Upper lobe of left lung (tissue), 6 donors: ENCODE data around the gene RFX1. TPM values are rescaled to one million over a fixed set of nuclear protein-coding genes. Genes with fewer than 3 reads are reported as not detected.
"Not testable (repeated sequence)": the region's sequence is repeated elsewhere in the genome, so short reads cannot be mapped to it uniquely, and the experiment has no call there.

Source experiments
- ATAC-seq, 2 donors: fragments of 200-7000 bp; cut with Tn5 transposase; one replicate each; pipeline ENCODE4 v1.9.1; 2022; ENCODE audit warnings: mild to moderate bottlenecking in 2 of 2, moderate library complexity in 2 of 2; ENCODE audit not compliant: low FRiP score in 2 of 2
- DNase-seq, 2 donors: peaks; one replicate each; pipeline ENCODE4 v3.0.0-alpha.2; 2019 to 2020
- H3K27ac ChIP-seq, 4 donors: fragments of 200-600 bp; sonication (generic); one replicate each; pipeline ENCODE4 v1.5.1; 2016 to 2019
- H3K27me3 ChIP-seq, 4 donors: fragments of 200-600 bp; sonication (generic); one replicate each; pipeline ENCODE4 v1.5.1; 2017 to 2019
- H3K36me3 ChIP-seq, 4 donors: fragments of 200-600 bp; sonication (generic); one replicate each; pipeline ENCODE4 v1.5.1; 2016 to 2019
- H3K4me1 ChIP-seq, 4 donors: fragments of 200-600 bp; sonication (generic); one replicate each; pipeline ENCODE4 v1.5.1; 2018 to 2019
- H3K4me3 ChIP-seq, 4 donors: fragments of 200-600 bp; sonication (generic); one replicate each; pipeline ENCODE4 v1.5.1; 2017 to 2019; ENCODE audit warnings: mild to moderate bottlenecking in 2 of 4, moderate library complexity in 1 of 4
- H3K9me3 ChIP-seq, 4 donors: fragments of 200-600 bp; sonication (generic); one replicate each; pipeline ENCODE4 v1.5.1; 2018 to 2019
- CTCF ChIP-seq, 6 experiments: fragments of 450-650 bp in 4 of 6; fragments of 200-600 bp in 2 of 6; sonication (generic) in 2 of 6; IDR thresholded peaks; one replicate each; pipeline ENCODE4 v1.5.1; 2016 to 2019; ENCODE audit warnings: antibody characterized with exemption in 6 of 6
- EP300 ChIP-seq, 4 donors: sonication (generic); formaldehyde crosslinking; IDR thresholded peaks; one replicate each; pipeline ENCODE4 v1.5.1; 2017; ENCODE audit warnings: antibody characterized with exemption in 4 of 4, control low read depth in 2 of 4
- POLR2A ChIP-seq, 4 donors: fragments of 450-650 bp; IDR thresholded peaks; one replicate each; pipeline ENCODE4 v1.5.1; 2016 to 2017; ENCODE audit warnings: antibody characterized with exemption in 4 of 4, mild to moderate bottlenecking in 2 of 4
- POLR2AphosphoS5 ChIP-seq, 2 donors: sonication (generic); formaldehyde crosslinking; IDR thresholded peaks; one replicate each; pipeline ENCODE4 v1.5.1; 2017; ENCODE audit warnings: antibody characterized with exemption in 2 of 2
- WGBS, 2 donors: methylation state at CpG; one replicate each; pipeline ENCODE4 v1.1.5; 2017 to 2018; 5-methylcytosine and 5-hydroxymethylcytosine counted together
- total RNA-seq, 6 donors: library from RNA; depleted of rRNA in 4 of 6; stranded (reverse); fragments of >200 nt in 4 of 6; gene quantifications; one replicate each; pipeline versions ENCODE4 v1.1.0 to v1.2.1, GENCODE V29; 2016 to 2021
- donor health status: DM: no; HTN: no; CAD: no; lungs with moderate emphysema.
- donor health status: DM: no; HTN: yes; CAD: no; lungs with severe emphysema.

RFX1 gene
- total RNA-seq, 6 donors from 2014 or later: 6.0 to 22.3 (median 15.5) TPM

- no peak for ATAC-seq
- no peak overlapping the region for H3K27ac ChIP-seq
- H3K9me3 ChIP-seq: no peaks in the 10 kb centered on the region
- no peaks in the 10 kb centered on the region for H3K27me3 ChIP-seq
- no peaks in the 10 kb centered on the region for H3K36me3 ChIP-seq
- TF ChIP-seq EP300 (IDR thresholded peaks at IDR 0.05) (no peak), CTCF (IDR thresholded peaks at IDR 0.05) (no peak), POLR2AphosphoS5 (IDR thresholded peaks at IDR 0.05) (no peak), POLR2A (IDR thresholded peaks at IDR 0.05) (no peak)
- 78 to 82% methylated on average over 4 of the region's 4 CpGs for WGBS, 2 donors
- no peak for DNase-seq
- no peak overlapping the region for H3K4me3 ChIP-seq
- peaks cover 12 to 25% (median 17%) of the 10 kb centered on the region in 4 donors for H3K4me1 ChIP-seq
These were observed 22.8 kb upstream of the RFX1 start for GRCh38 chr19:14028901-14029300.

- no peak for DNase-seq
- no peak within 1 kb of the TSS for H3K27ac ChIP-seq
- H3K4me1 ChIP-seq: peaks cover 15 to 34% (median 21%) of the 10 kb centered on the region in 4 donors
- 60 to 74% methylated on average over 22 to 24 of the region's 24 CpGs for WGBS, 2 donors
- no peaks in the 10 kb centered on the region for H3K36me3 ChIP-seq
- no peak for ATAC-seq
- no peak within 1 kb of the TSS for H3K4me3 ChIP-seq
- no peaks in the 10 kb centered on the region for H3K9me3 ChIP-seq
- H3K27me3 ChIP-seq: no peaks in the 10 kb centered on the region
- no peak for TF ChIP-seq POLR2AphosphoS5 (IDR thresholded peaks at IDR 0.05)
- TF ChIP-seq EP300 (IDR thresholded peaks at IDR 0.05): no peak
- TF ChIP-seq POLR2A (IDR thresholded peaks at IDR 0.05): no peak
- no peak for TF ChIP-seq CTCF (IDR thresholded peaks at IDR 0.05)
These were observed 21.8 kb upstream of the RFX1 start, which contains the start of gene RLN3 for GRCh38 chr19:14027856-14028450. RLN3 (plus strand) TSS chr19:14028148; CDS start chr19:14028205, 57 bp downstream.

- not testable (repeated sequence) for H3K27ac ChIP-seq, H3K27me3 ChIP-seq, ATAC-seq, H3K36me3 ChIP-seq, DNase-seq, H3K9me3 ChIP-seq, H3K4me3 ChIP-seq
- H3K4me1 ChIP-seq: peaks cover 7 to 33% (median 17%) of the 10 kb centered on the region in 4 donors
- 93 to 95% methylated on average over 5 of the region's 5 CpGs for WGBS, 2 donors
These were observed 20.6 kb upstream of the RFX1 start for GRCh38 chr19:14026652-14027192.

GRCh38 chr19:14023404-14024235, 17.5 kb upstream of the RFX1 start:
- peak in 1 of 2 donors; percentile 58 for DNase-seq
- no peaks in the 10 kb centered on the region for H3K9me3 ChIP-seq

More at GRCh38 chr19:14023404-14024235, 17.5 kb upstream of the RFX1 start:
- H3K4me1 ChIP-seq: peaks cover 0 to 26% (median 14%) of the 10 kb centered on the region in 4 donors
- H3K36me3 ChIP-seq: no peaks in the 10 kb centered on the region
- peak; percentile 12 to 50 (median 45) for TF ChIP-seq CTCF (IDR thresholded peaks at IDR 0.05)
- TF ChIP-seq POLR2AphosphoS5 (IDR thresholded peaks at IDR 0.05): no peak
- no peak overlapping the region for H3K4me3 ChIP-seq
- ATAC-seq: peak; percentile 82 to 85
- H3K27ac ChIP-seq: peak overlapping the region; percentile 49 to 72 (median 57)
- H3K27me3 ChIP-seq: no peaks in the 10 kb centered on the region
- 46 to 49% methylated on average over 9 of the region's 9 CpGs for WGBS, 2 donors
